ENCODE measurements around the gene PHF14. TPM values are rescaled to one million over a fixed set of nuclear protein-coding genes. Genes with fewer than 3 reads are reported as not detected.
A peak's percentile ranks its signal among the peaks of the same experiment; 100 is the strongest.

Gene PHF14
- total RNA-seq, 1 experiment from 2014 or later: 50.8 TPM

- Mint-ChIP-seq H3K36me3 (ENCODE audit: insufficient read depth in 1 of 3, low read depth in 3 of 3) (no peaks in the 10 kb centered on the region), H3K4me1 (0 out of 4 replicates have a peak, but pooled peaks cover 0 to 3% of the 10 kb centered on the region in 2 experiments), H3K9me3 (no peaks in the 10 kb centered on the region; a peak in 1 of 5 replicates), H3K4me3 (no peak overlapping the region), H3K27me3 (ENCODE audit: low read depth) (no peaks in the 10 kb centered on the region; the same call in 1 of the 2 replicates), H3K27ac (no peak overlapping the region)
- no peak overlapping the region for H2BK20ac ChIP-seq (ENCODE audit: low read depth, low read length, poor library complexity, severe bottlenecking)
- no peaks in the 10 kb centered on the region for H4K20me1 ChIP-seq (ENCODE audit: control insufficient read depth, insufficient read depth, insufficient read length)
- H2BK120ac ChIP-seq (ENCODE audit: low read depth, low read length, poor library complexity, severe bottlenecking): no peak overlapping the region
- no peaks in the 10 kb centered on the region for H3K27me3 ChIP-seq (ENCODE audit: insufficient read depth, low read length)
- H4K8ac ChIP-seq (replicated peaks; ENCODE audit: insufficient read length, low read depth, low read length): no peak overlapping the region
- H3K14ac ChIP-seq (ENCODE audit: insufficient read depth, low read length): no peak overlapping the region
- peak; percentile 41 for DNase-seq
- H3K4ac ChIP-seq (ENCODE audit: low read depth, low read length): no peak overlapping the region
- H2BK15ac ChIP-seq (ENCODE audit: low read depth, low read length): no peak overlapping the region
- no peak overlapping the region for H3K56ac ChIP-seq (ENCODE audit: insufficient read length, low read depth, low read length)
- H2BK5ac ChIP-seq (ENCODE audit: insufficient read length, low read length): no peak overlapping the region
- WGBS (ENCODE audit: extremely low coverage, insufficient read length, low lambda C conversion rate): no CpG with 5 or more reads among the region's 4 CpGs
- H3K4me2 ChIP-seq (ENCODE audit: insufficient read depth, insufficient read length, low read length): no peak overlapping the region
- no peak overlapping the region for H2AK5ac ChIP-seq (ENCODE audit: insufficient read length, low read length)
- no peak overlapping the region for H4K5ac ChIP-seq (ENCODE audit: insufficient read length, low read depth, low read length)
- no peaks in the 10 kb centered on the region for H3K79me2 ChIP-seq (ENCODE audit: insufficient read depth, low read length)
- H3K18ac ChIP-seq (ENCODE audit: insufficient read length, low read depth, low read length): no peak overlapping the region
- H3T11ph ChIP-seq (ENCODE audit: low read length): no peak overlapping the region
- no peaks in the 10 kb centered on the region for H3K23me2 ChIP-seq (ENCODE audit: insufficient read length, low read depth, low read length, poor library complexity, severe bottlenecking)
- no peak overlapping the region for H3K27ac ChIP-seq (ENCODE audit: insufficient read length, low read depth, low read length)
- no peaks in the 10 kb centered on the region for H3K9me3 ChIP-seq (ENCODE audit: control insufficient read depth, low read depth, low read length)
- TF ChIP-seq CTCF (conservative IDR thresholded peaks at IDR 0.05): peak; percentile 86
- no peaks in the 10 kb centered on the region for H3K4me1 ChIP-seq (ENCODE audit: insufficient read depth, low read length)
- H3K79me1 ChIP-seq (ENCODE audit: insufficient read depth, low read depth, low read length, poor library complexity, severe bottlenecking): no peaks in the 10 kb centered on the region
- no peak overlapping the region for H2AFZ ChIP-seq (ENCODE audit: low read length)
- H4K91ac ChIP-seq (ENCODE audit: insufficient read length, low read depth, low read length): no peak overlapping the region
- H3K23ac ChIP-seq (ENCODE audit: insufficient read length, low read depth, low read length): no peak overlapping the region
- no peak overlapping the region for H2BK12ac ChIP-seq (ENCODE audit: insufficient read length, low read depth, low read length)
- no peak overlapping the region for H3K9ac ChIP-seq (ENCODE audit: extremely low read depth, insufficient read length, low read length)
Measured at GRCh38 chr7:11212080-11212711, 238.5 kb downstream of the PHF14 start.

Data from H9 (cell line).